ENCODE measurements around the gene ARR3. TPM values are rescaled to one million over a fixed set of nuclear protein-coding genes. Genes with fewer than 3 reads are reported as not detected.
"Not testable (repeated sequence)": the region's sequence is repeated elsewhere in the genome, so short reads cannot be mapped to it uniquely, and the experiment has no call there.

The ARR3 gene
- total RNA-seq, 4 donors from 2014 or later = not detected

DNA sequence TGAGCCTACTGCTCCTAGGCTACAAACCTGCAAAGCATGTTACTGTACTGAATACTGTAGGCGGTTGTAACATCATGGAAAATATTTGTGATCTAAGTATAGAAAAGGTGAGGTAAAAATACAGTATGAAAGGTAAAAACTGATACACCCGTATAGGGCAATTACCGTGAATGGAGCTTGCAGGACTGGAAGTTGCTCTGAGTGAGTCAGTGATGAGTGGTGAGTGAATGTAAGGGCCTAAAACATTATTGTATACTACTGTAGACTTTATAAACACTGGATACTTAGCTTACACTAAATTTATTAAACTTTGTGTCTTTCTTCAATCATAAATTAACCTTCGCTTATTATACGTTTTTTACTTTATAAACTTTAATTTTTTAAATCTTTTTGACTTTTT lies 25.5 kb downstream of the ARR3 start:
- ATAC-seq (ENCODE audit: low FRiP score) (no peak), DNase-seq (ENCODE audit: low spot score) (no peak)
- TF ChIP-seq, protein P1, sequence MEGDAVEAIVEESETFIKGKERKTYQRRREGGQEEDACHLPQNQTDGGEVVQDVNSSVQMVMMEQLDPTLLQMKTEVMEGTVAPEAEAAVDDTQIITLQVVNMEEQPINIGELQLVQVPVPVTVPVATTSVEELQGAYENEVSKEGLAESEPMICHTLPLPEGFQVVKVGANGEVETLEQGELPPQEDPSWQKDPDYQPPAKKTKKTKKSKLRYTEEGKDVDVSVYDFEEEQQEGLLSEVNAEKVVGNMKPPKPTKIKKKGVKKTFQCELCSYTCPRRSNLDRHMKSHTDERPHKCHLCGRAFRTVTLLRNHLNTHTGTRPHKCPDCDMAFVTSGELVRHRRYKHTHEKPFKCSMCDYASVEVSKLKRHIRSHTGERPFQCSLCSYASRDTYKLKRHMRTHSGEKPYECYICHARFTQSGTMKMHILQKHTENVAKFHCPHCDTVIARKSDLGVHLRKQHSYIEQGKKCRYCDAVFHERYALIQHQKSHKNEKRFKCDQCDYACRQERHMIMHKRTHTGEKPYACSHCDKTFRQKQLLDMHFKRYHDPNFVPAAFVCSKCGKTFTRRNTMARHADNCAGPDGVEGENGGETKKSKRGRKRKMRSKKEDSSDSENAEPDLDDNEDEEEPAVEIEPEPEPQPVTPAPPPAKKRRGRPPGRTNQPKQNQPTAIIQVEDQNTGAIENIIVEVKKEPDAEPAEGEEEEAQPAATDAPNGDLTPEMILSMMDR (IDR thresholded peaks at IDR 0.05) = no peak

DNA sequence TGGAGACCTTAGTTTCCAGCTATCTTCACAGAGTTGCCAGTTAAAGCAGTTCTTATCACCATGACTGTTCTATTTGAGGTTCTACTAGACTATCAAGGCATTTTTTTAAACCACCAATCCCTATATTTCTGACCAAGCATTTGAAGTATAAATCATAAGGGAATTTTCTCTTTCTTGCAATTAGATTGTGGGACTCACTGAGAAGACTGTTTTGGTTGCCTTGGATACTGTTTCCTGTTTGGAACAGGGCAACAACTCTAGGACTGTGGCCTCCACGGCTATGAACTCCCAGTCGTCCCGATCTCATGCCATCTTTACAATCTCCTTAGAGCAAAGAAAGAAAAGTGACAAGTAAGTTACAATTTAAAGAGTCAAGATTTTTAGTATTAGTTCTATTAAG lies 33.6 kb downstream of the ARR3 start:
- DNase-seq (ENCODE audit: low spot score) = no peak
- TF ChIP-seq, protein P1 (IDR thresholded peaks at IDR 0.05) = no peak
- ATAC-seq (ENCODE audit: low FRiP score) = no peak

DNA sequence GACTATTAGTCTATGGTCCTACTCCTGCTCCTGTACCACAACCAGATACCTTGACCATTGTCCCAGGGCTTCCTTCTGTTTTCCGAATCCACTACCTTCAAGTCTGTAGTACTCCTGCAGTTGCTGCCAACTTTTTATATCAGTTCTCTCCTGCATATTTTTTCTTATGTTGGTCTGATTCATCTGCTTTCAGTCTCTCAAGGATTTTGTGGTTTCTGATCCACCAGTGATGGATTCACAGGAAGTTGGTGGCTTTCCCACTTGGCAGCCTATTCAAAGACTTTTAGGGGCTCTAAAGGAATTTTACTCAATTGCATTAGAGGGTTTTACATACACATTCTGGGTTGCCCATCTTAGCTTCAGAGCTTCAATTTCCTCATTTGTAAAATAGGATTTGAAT lies 45.4 kb downstream of the ARR3 start:
- TF ChIP-seq, protein P1 (IDR thresholded peaks at IDR 0.05) = no peak
- no peak for DNase-seq (ENCODE audit: low spot score)
- ATAC-seq (ENCODE audit: low FRiP score) = no peak

DNA sequence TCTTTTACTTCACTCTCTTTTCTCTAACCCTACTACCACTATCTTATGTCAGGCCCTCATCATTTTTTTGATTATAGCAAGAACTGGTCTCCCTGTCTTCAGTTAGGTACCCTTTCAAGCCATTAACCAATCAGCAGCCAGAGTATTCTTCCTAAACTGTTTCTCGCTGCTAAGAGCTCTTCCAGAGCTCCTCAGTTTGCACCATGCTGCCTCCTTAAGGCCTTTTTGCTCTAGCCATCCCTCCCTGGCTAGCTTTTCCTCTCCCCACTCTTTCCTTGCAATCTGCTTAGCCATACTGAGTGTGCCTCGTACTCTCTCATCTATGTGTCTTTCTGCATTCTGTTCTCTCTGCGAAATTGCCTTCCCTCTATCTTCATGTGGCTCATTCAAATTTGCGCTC lies 54.6 kb downstream of the ARR3 start:
- TF ChIP-seq, protein P1 (IDR thresholded peaks at IDR 0.05) = no peak
- ATAC-seq (ENCODE audit: low FRiP score) (no peak), DNase-seq (ENCODE audit: low spot score) (no peak)

DNA sequence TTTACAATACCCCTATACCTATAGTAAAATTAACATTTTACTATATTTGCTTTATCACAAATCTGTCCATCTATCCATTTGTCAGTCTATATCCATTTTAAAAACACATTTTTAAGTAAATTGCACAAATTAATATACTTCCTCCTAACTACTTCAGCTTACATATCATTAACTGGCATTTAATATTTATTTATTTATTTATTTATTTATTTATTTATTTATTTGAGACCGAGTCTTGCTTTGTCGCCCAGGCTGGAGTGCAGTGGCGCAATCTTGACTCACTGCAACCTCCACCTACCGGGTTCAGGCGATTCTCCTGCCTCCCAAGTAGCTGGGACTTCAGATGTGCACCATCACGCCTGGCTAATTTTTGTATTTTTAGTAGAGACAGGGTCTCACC lies 55.5 kb downstream of the ARR3 start:
- ATAC-seq (ENCODE audit: low FRiP score); DNase-seq (ENCODE audit: low spot score): not testable (repeated sequence)

DNA sequence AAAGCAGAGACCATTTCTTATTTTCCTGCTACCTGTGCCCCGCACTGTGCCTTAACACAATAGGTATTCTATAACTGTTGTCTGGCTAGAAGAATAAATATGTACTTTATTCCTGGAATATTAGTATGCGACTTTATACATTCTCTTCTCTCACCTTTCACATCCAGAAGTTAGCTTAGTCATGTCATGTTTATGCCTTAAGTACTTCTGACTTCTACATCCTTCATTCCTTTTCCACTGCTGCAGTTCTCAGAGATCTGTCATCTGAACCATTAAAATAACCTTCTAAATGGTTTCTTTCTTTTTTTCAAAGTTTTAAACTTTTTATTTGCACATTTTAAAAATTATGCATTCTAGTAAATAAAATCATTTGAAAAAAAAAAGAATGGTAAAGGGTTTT lies 56.2 kb downstream of the ARR3 start:
- TF ChIP-seq, protein P1 (IDR thresholded peaks at IDR 0.05) = no peak
- DNase-seq (ENCODE audit: low spot score) (no peak), ATAC-seq (ENCODE audit: low FRiP score) (no peak)

DNA sequence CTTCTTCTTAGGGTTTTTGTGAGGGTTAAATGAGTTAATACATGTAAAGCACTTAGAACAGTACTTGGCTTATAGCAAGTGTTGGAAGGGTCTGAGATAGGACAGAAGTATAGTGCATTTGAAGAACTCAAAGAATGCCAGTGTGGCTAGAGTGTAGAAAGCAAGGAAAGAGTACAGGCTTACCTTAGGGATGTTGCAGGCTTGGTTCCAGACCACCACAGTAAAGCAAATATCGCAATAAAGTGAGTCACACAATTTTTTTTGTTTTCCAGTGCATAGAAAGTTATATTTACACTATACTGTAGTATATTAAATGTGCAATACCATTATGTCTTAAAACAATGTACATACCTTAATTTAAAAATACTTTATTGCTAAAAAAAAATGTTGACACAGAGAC lies 63.0 kb downstream of the ARR3 start:
- no peak for DNase-seq (ENCODE audit: low spot score)
- TF ChIP-seq, protein P1 (IDR thresholded peaks at IDR 0.05) = no peak

More for the DNA sequence above, 63.0 kb downstream of the ARR3 start:
- ATAC-seq (ENCODE audit: low FRiP score) = no peak

Small RNAs within 50 kb of the gene (small RNA-seq; reads per million reads assigned to genes)
- gene RNA5SP507 = not detected

Other genes starting within 250 kb of the ARR3 start
- not detected for gene AWAT2, start 218.4 kb upstream of the ARR3 start, total RNA-seq
- not detected for gene OTUD6A, start 205.9 kb upstream of the ARR3 start, total RNA-seq
- 10 to 100 TPM; 43.1 to 63.7 (median 54.4) TPM for gene IGBP1, start 134.9 kb upstream of the ARR3 start, total RNA-seq
- not detected for gene DGAT2L6, start 90.9 kb upstream of the ARR3 start, total RNA-seq
- not detected for gene AWAT1, start 33.7 kb upstream of the ARR3 start, total RNA-seq
- gene P2RY4, start 8.1 kb upstream of the ARR3 start, total RNA-seq = under 1 TPM in 2 of 4 donors, not detected in 2; 0.28 to 0.79 TPM
- not detected for gene RAB41, start 13.8 kb downstream of the ARR3 start, total RNA-seq
- 10 to 100 TPM; 20.7 to 31.7 (median 28.3) TPM for gene PDZD11, start 21.6 kb downstream of the ARR3 start, total RNA-seq
- gene KIF4A, start 21.8 kb downstream of the ARR3 start, total RNA-seq = 1 to 10 TPM in 1 of 4 donors, under 1 TPM in 2, not detected in 1; 0.09 to 1.2 (median 0.32) TPM
- not detected for gene GDPD2, start 155.0 kb downstream of the ARR3 start, total RNA-seq
- gene DLG3, start 176.5 kb downstream of the ARR3 start, total RNA-seq = 1 to 10 TPM; 3.7 to 7.8 (median 5.3) TPM